Activated naive CD4-positive, alpha-beta T cell treated with anti-CD3 and anti-CD28 coated beads, Interleukin-2, amount 50 U/mL, for 72 hours (primary cell): Measurements from ENCODE around the gene AFF3. TPM values are rescaled to one million over a fixed set of nuclear protein-coding genes. Genes with fewer than 3 reads are reported as not detected.
"Not testable (repeated sequence)": the region's sequence is repeated elsewhere in the genome, so short reads cannot be mapped to it uniquely, and the experiment has no call there.

Experiments used
- ATAC-seq, 2 donors: fragments of 150-1000 bp; cut with Tn5 transposase; 2 replicates each; pipeline ENCODE4 v1.10.0; 2021; ENCODE audit warnings: mild to moderate bottlenecking in 2 of 2, moderate library complexity in 2 of 2
- DNase-seq, 2 donors: peaks; one replicate each; pipeline ENCODE4 v3.0.0; 2021 to 2022; ENCODE audit warnings: low spot score in 2 of 2
- H3K27ac Mint-ChIP-seq, 2 donors: one replicate each; pipeline ENCODE4 v1.8.0; 2022; ENCODE audit warnings: mild to moderate bottlenecking in 2 of 2, mixed read lengths in 2 of 2
- H3K36me3 Mint-ChIP-seq, 2 donors: one replicate each; pipeline ENCODE4 v1.8.0; 2022; ENCODE audit warnings: mixed read lengths in 2 of 2
- H3K9me3 Mint-ChIP-seq, 2 donors: one replicate each; pipeline ENCODE4 v1.8.0; 2022; ENCODE audit warnings: mixed read lengths in 2 of 2
- total RNA-seq, 2 donors: library from RNA; stranded (reverse); gene quantifications; one replicate each; pipeline ENCODE4 v1.2.3, GENCODE V29; 2022

Gene AFF3
- total RNA-seq, 2 donors from 2014 or later, result 1.5 to 5.2 TPM

DNA sequence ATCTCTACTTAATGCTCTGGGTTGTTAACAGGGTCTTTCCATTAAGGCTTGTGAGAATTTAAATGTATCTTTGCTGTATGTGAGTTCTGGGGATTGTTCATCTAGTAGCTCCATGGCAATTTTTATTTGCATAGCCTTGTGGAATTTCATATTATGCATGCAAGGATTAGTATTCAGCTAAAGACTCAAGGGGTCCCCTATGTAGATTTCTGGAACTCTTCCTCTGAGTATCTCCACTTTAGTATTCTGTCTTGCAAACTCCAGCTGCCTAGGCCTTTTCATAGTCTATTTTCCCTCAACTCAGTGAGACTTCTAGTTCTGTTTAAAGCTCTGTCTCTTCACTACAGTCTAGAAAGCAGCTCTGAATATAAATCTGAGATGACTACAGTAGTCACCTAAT, 348.0 kb downstream of the AFF3 start:
- no peak for ATAC-seq
- no peak overlapping the region for H3K27ac Mint-ChIP-seq
- H3K36me3 Mint-ChIP-seq, result peaks cover 7 to 10% of the 10 kb centered on the region in 2 donors
- no peak for DNase-seq
- H3K9me3 Mint-ChIP-seq, result peaks cover 7 to 18% of the 10 kb centered on the region in 2 donors

DNA sequence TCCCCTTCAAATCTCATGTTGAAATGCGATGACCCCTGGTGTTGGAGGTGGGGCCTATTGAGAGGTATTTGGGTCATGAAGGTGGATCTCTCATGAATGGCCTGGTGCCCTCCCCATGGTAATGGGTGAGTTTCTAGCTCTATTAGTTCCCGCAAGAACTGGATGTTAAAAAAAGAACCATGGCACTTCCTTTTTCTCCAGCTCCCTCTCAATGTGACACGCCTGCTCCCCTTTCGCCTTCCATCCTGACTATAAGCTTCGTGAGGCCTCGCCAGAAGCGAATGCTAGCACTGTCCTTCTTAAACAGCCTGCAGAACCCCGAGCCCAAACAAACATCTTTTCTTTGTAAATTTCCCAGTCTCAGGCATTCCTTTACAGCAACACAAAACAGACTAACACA, 349.4 kb downstream of the AFF3 start:
- DNase-seq (no peak), ATAC-seq (no peak)
- H3K27ac Mint-ChIP-seq, result no peak overlapping the region
- peaks cover 7 to 10% of the 10 kb centered on the region in 2 donors for H3K36me3 Mint-ChIP-seq
- H3K9me3 Mint-ChIP-seq, result peaks cover 7 to 16% of the 10 kb centered on the region in 2 donors

DNA sequence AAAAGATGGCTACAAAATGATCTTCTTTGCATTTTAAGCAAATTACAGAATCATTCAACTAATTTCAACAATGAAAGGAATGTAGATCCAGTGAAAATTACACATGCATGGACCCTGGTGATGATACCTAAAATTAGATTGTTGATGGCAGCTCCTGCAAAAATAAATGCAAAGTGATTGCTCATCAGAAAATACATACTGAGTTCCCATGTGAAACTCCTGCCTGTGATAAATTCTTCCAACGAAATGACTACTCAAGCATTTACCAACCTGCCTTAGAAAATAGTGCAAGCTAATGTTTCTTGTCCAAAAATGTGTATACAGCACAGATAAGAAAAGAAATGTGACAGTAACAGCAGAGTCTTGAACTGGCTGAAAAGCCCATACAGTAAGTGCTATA, 352.5 kb downstream of the AFF3 start:
- Mint-ChIP-seq H3K9me3 (peaks cover 0 to 3% of the 10 kb centered on the region in 2 donors), H3K27ac (peak overlapping the region in 1 of 2 donors; percentile 50), H3K36me3 (no peaks in the 10 kb centered on the region)
- no peak for DNase-seq
- ATAC-seq, result no peak

DNA sequence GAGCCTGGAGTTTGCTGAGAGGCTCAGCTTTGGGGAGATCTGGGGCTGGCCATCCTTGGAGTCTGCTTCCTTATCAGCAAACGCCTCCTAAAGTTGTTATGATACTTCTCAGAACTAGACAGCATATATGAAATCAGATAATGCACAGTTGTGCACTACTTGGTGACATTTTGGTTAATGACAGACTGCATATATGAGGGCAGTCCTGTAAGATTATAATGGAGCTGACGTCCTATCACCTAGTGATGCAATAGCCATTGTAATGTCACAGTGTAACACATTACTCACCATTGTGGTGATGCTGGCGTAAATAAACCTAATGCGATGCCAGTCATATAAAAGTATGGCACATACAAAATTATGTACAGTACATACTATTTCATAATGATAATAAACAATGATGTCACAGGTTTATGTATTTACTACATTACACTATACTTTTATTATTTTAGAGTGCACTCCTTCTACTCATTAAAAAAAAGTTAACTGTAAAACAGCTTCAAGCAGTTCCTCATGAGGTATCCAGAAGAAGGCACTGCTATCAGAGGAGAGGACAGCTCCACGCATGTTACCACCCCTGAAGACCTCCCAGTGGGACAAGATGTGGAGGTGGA, 354.5 kb downstream of the AFF3 start:
- H3K9me3 Mint-ChIP-seq, result no peaks in the 10 kb centered on the region
- no peak for ATAC-seq
- no peak overlapping the region for H3K27ac Mint-ChIP-seq
- DNase-seq, result no peak
- no peaks in the 10 kb centered on the region for H3K36me3 Mint-ChIP-seq

DNA sequence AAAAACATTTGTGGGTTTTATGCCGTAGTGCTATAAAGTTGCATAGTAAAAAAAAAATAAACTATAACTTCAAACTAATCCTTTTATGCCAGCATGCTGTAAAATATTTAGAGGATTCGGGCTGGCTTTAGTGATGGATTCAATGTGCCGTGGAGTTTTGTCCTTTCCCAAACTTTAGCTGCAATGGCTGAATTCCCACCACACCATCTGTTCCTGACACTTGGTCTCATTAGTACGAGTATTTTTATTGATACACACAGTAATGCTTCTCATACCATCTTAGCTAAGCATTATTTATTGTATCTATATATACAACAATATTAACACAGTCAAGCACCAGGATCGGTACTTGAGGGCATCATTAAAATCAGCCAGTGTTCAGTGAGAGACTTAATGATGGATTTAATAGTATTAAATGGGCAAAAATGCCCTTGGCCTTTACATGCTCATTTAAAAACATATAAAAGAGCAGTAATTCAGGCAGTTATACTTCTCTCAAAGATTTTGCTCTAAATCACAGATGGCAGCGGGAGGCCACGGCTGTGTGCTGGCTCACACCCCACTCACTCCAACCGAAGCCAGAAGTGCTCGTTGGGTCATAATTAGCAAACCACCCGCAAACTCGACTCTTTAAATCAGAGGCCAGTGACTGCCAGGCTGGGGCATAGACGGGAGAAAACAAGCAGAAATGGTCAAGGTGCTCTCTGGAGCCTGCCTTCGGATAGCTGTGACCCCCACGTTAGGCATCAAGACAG, 355.6 kb downstream of the AFF3 start:
- Mint-ChIP-seq H3K36me3 (no peaks in the 10 kb centered on the region), H3K9me3 (no peaks in the 10 kb centered on the region), H3K27ac (no peak overlapping the region)
- no peak for ATAC-seq
- no peak for DNase-seq

DNA sequence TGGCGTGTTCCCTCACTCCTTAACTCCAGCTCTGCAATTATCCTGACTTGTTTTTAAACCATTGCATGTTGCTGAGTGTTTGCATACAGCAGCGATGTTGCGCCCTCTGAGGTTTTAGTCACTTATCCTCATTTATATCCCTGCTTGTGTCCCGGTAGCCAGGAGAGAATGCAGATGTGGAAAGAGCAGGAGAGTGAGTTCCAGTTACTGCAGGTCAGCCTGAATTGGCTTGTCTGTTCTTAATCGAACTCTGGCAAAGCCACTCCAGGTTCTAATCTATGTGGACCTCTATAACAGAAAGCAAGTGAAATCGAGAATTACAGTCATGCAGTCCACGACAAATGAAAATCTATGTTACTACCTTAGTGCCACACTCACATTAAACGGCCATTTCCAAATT, 357.4 kb downstream of the AFF3 start:
- Mint-ChIP-seq H3K27ac (no peak overlapping the region), H3K9me3 (peaks cover 8 to 15% of the 10 kb centered on the region in 2 donors), H3K36me3 (peaks cover 4 to 9% of the 10 kb centered on the region in 2 donors)
- no peak for ATAC-seq
- no peak for DNase-seq

DNA sequence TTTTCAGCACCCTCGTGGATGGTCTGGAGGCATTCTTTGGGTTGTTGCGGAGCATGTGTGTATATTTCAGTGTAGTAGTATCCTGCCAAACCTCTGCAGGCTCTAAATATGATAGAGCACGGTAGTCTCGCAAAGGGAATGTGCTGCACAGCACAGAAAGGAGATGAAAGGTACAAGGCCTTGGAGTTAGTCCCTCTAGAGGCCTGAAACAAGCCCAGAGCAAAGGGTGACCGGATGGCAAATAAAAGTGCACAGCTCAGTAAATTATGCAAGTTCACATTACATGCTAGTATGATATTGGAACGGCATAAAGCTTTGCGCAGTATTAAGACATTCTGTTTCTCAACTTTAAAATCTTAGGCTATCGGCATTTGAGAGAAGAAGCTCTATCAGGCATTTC, 358.1 kb downstream of the AFF3 start:
- ATAC-seq, result no peak
- H3K27ac Mint-ChIP-seq, result no peak overlapping the region
- DNase-seq, result no peak
- peaks cover 11 to 14% of the 10 kb centered on the region in 2 donors for H3K36me3 Mint-ChIP-seq
- peaks cover 8 to 21% of the 10 kb centered on the region in 2 donors for H3K9me3 Mint-ChIP-seq

DNA sequence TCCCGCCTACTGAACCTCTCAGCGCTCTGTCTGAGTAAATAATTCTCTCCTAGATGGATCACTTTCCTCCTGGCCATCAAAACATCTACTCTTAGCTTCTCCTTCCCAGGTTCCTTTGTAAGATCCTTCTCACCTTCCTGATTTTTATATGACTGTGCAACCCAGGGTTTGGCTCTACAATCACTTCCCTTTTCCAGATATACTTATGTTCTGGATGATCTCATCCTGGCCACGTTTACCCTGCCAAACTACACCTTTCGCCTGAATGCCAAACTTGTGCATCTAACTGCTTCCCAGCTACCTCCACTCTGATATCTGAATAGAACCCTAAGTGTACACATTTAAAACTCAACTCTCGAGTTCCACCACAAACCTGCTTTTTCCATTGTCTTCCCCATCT, 362.1 kb downstream of the AFF3 start:
- Mint-ChIP-seq H3K36me3 (peaks cover 20 to 24% of the 10 kb centered on the region in 2 donors), H3K9me3 (peaks cover 19 to 33% of the 10 kb centered on the region in 2 donors), H3K27ac (no peak overlapping the region)
- no peak for ATAC-seq
- DNase-seq, result no peak

DNA sequence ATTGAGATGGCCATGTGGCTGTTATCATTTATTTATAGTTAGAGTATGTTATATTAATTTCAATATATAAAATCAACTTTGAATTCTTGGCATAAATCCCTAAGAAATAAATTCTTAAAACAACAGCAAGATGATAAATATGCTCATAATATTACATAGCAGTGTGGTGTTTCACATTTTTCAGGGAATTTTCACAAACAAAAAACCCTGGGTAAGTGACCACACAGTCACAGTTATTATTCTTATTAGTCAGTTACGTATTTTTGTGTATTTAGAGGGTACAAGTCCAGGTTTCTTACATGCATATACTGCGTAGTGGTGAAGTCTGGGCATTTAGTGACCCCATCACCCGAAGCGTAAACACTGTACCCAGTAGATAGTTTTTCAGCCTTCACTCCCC, 363.1 kb downstream of the AFF3 start:
- Mint-ChIP-seq H3K36me3 (peaks cover 23 to 24% of the 10 kb centered on the region in 2 donors), H3K27ac (no peak overlapping the region), H3K9me3 (peaks cover 19 to 33% of the 10 kb centered on the region in 2 donors)
- no peak for DNase-seq
- ATAC-seq, result no peak

DNA sequence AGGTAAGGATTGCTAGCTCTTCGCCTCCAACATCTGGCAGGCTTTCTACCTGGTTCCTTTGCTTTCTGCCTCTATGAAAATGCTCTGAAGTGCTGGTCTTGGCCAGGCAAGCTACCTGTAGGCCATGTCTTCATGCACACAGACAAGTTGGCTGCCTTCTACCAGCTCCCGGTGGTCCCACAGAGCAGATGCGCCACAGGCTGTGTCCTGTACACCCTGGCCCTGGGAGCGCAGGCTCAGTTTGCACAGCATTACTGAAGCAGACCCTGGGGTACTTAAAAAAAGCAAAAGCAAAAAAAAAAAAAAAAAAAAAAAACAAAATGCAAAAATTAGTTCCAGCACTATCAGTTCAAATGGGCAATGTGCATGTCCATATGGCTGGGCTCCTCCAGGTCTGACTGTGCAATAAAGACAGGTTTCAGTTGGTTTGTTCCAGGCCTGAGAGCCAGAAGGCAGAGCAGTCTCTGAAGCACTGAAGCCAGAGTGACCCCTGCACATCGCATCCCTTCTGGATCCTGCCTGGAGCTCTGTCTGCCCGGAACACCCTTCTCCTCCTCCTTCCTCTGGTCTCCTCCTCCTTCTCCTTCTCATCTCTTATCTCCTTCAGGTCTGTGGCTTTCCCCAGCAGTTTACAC, 364.6 kb downstream of the AFF3 start:
- ATAC-seq, result no peak
- Mint-ChIP-seq H3K27ac (no peak overlapping the region), H3K9me3 (peaks cover 19 to 33% of the 10 kb centered on the region in 2 donors), H3K36me3 (peaks cover 24 to 25% of the 10 kb centered on the region in 2 donors)
- no peak for DNase-seq

DNA sequence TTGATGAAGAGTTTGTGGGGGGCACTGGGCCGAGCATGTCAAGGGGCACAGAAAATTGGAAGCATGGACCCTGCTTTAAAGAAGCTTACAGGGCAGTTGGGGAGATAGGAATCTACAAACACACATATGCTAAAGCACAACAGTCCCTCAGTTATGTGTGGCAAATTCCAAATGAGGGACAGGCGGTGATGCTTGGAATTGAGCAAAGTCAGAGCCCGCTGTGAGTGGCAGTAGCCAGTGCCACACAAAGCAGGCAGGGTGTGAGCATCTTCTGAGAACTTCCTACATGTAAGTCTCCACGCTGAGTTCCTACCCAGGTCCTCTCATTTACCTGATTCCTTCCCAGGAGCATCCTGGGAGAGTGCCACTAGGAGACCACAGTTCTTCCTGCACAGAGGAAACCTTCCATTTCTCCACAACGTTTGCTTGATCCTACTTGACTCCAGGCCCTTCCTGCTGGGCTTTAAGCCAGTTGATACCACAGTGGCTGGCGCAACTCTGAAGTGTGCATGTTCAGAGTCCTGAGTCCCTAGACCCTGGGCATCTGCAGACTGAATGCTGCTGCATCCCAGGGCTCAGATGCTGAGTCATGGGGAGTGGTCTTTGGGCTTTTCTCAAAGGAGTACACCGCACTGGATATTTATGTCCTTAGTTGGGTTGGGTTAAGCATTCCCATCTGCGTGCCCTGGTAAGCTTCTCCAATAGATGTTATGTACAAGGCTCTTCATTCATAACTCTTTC, 365.3 kb downstream of the AFF3 start:
- ATAC-seq (no peak), DNase-seq (no peak)
- H3K9me3 Mint-ChIP-seq, result peaks cover 19 to 33% of the 10 kb centered on the region in 2 donors
- no peak overlapping the region for H3K27ac Mint-ChIP-seq
- peaks cover 24 to 25% of the 10 kb centered on the region in 2 donors for H3K36me3 Mint-ChIP-seq

DNA sequence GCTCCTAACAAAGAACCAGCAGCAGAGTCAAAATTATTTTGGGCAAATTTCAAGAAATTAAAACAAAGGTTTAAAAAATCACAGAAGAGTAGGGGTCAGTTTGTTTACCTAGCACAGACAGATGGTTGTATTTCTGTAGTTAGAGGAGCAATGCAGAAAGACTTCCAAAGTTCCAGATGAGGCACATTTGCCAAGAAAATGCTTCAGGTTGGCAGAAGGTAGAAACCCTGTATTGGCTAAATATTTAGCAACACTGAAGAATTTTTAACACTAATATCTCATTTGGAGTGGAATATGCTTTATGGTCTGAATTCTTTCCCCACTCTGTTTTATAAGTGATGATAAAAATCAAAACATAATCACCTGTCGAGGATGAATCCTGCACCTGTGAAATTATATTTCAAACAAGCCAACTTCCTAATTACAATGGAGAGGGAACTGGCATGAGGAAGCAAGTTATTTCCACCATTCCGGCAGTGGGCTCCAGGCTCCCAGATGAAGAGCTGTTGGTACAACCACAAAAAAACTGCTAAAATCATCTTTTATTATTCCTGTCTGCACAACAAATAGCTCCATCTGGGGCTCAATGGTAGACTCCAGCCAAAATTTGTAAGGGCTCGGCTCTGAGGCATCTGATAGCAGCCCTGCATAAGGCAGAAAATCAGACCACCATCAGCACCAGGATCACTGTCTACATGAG, 366.0 kb downstream of the AFF3 start:
- no peak overlapping the region for H3K27ac Mint-ChIP-seq
- no peak for ATAC-seq
- peaks cover 19 to 31% of the 10 kb centered on the region in 2 donors for H3K9me3 Mint-ChIP-seq
- H3K36me3 Mint-ChIP-seq, result peaks cover 24 to 25% of the 10 kb centered on the region in 2 donors
- no peak for DNase-seq

DNA sequence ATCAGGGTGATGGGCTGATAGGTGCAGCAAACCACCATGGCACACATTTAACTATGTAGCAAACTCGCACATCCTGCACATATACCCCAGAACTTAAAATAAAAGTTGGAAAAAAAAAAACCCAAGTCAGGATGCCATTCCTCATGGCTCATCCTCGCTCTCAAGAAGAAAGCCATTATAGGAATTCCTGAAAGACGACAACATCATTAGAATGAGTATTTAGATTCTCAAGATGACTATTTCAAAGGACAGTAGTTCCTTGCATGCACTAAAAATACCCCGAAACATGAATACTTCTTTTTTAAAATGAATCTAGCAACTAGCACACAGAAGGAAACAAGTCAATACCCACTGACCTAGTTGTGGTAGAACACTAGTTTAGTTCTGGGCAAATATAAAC, 366.8 kb downstream of the AFF3 start:
- Mint-ChIP-seq H3K36me3 (peaks cover 21 to 25% of the 10 kb centered on the region in 2 donors), H3K27ac (no peak overlapping the region), H3K9me3 (peaks cover 18 to 24% of the 10 kb centered on the region in 2 donors)
- DNase-seq (no peak), ATAC-seq (no peak)

DNA sequence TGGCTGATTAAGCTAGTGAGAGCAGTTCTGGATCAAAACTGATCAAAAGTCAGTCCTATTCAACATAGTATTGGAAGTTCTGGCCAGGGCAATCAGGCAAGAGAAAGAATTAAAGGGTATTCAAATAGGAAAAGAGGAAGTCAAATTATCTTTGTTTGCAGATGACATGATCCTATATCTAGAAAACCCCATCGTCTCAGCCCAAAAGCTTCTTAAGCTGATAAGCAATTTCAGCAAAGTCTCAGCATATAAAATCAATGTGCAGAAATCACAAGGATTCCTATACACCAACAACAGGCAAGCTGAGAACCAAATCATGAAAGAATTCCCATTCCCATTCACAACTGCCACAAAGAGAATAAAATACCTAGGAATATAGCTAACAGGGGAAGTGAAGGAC, 368.7 kb downstream of the AFF3 start:
- Mint-ChIP-seq H3K36me3 (peaks cover 13 to 15% of the 10 kb centered on the region in 2 donors), H3K9me3 (peaks cover 16% of the 10 kb centered on the region in 2 donors)
- H3K27ac Mint-ChIP-seq, DNase-seq, ATAC-seq: not testable (repeated sequence)

DNA sequence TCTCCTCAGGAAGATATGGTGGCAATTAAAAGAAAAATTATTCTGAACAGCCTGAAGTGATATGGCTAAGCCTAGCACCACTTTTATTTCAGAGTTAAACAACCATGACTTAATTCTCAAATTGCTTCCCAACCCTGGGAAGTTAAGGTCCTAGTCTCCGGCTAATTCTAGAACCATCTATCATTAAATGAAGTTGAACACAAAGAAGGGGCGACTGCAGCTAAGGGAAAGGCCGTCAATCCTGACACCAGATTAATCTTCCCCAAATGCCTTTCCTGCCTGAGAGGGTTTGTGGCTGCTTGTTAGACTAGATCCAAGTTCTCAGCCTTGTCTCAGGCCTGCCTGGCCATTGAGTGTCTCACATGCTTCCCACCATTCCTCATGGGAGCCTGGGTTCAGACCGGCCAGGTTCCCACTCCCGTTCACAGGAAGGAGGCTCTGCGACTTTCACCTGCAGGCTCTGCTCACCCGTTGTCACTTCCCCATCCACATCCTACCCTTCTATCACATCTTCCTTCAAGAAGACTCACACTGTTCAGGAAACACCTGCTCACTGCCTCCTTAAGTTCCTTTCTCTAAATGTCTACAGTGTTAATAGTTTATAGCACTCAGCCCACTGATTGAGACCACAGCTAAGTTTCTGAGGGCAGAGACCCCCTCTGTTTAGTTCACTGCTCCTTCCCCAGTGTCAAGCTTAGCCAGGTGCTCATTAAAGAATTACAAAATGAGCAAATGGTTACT, 369.6 kb downstream of the AFF3 start:
- Mint-ChIP-seq H3K27ac (no peak overlapping the region), H3K9me3 (peaks cover 9 to 10% of the 10 kb centered on the region in 2 donors), H3K36me3 (peaks cover 5 to 9% of the 10 kb centered on the region in 2 donors)
- ATAC-seq, result no peak
- no peak for DNase-seq
